SK-N-SH (cell line): ENCODE measurements around the gene DIS3L2. TPM values are rescaled to one million over a fixed set of nuclear protein-coding genes. Genes with fewer than 3 reads are reported as not detected.

Experiments used
- CTCF ChIA-PET: fragments of 300-600, 350-600 bp; formaldehyde crosslinking; extraction: SDS; loops from one replicate; lab custom pipeline; 2021; lab: Yijun Ruan, JAX
- POLR2A ChIA-PET: fragments of 350-600 bp; sonication (Branson Sonifier 250); formaldehyde crosslinking; extraction: SDS; loops from one replicate; lab custom pipeline; 2020; ENCODE audit warnings: antibody characterized with exemption, inconsistent platforms; lab: Yijun Ruan, JAX
- DNase-seq: peaks from one replicate; pipeline ENCODE4 v3.0.0; 2012
- H2AFZ ChIP-seq: fragments of 200-600 bp; sonication (generic); 2 replicates; pipeline ENCODE4 v1.8.1; 2016; ENCODE audit warnings: antibody characterized with exemption, mild to moderate bottlenecking, low read depth
- H3F3A ChIP-seq: fragments of 200-600 bp; sonication (generic); replicated peaks from 2 replicates; pipeline ENCODE3; 2016; ENCODE audit warnings: antibody characterized with exemption, mild to moderate bottlenecking; ENCODE audit not compliant: insufficient read depth
- H3K27ac ChIP-seq, 2 experiments: fragments of 200-500 bp in 1 of 2; fragments of 200-600 bp in 1 of 2; sonication (Bioruptor generic) in 1 of 2; sonication (generic), shearing (Covaris generic) in 1 of 2; 2 replicates each; pipeline versions ENCODE4 v1.5.1 to v1.6.1; 2014 to 2016; ENCODE audit warnings: low read depth in 2 of 2, inconsistent platforms in 1 of 2, low read length in 1 of 2, mild to moderate bottlenecking in 1 of 2, mixed read lengths in 1 of 2
- H3K27me3 ChIP-seq: fragments of 200-600 bp; sonication (generic), shearing (Covaris generic); 2 replicates; pipeline ENCODE4 v1.6.1; 2016; ENCODE audit warnings: mixed run types; ENCODE audit not compliant: insufficient read depth
- H3K36me3 ChIP-seq, 2 experiments: fragments of 200-500 bp in 1 of 2; fragments of 200-600 bp in 1 of 2; sonication (Bioruptor generic) in 1 of 2; sonication (generic) in 1 of 2; replicated peaks in 1 of 2; 2 replicates each; pipeline versions ENCODE3 to v1.5.1; 2014 to 2016; ENCODE audit warnings: low read length in 1 of 2, mild to moderate bottlenecking in 1 of 2; ENCODE audit not compliant: insufficient read depth in 2 of 2, control insufficient read depth in 1 of 2
- H3K4me1 ChIP-seq, 2 experiments: fragments of 200-500 bp in 1 of 2; fragments of 200-600 bp in 1 of 2; sonication (Bioruptor generic) in 1 of 2; sonication (generic), shearing (Covaris generic) in 1 of 2; 2 replicates each; pipeline versions ENCODE4 v1.5.1 to v1.6.1; 2014 to 2016; ENCODE audit warnings: low read depth in 1 of 2, low read length in 1 of 2, mixed run types in 1 of 2; ENCODE audit not compliant: insufficient read depth in 2 of 2, control insufficient read depth in 1 of 2
- H3K4me2 ChIP-seq: fragments of 200-600 bp; sonication (generic), shearing (Covaris generic); 2 replicates; pipeline ENCODE4 v1.6.1; 2017; ENCODE audit warnings: mixed run types
- H3K4me3 ChIP-seq, 2 experiments: fragments of 200-500 bp in 1 of 2; fragments of 200-600 bp in 1 of 2; sonication (Bioruptor generic) in 1 of 2; sonication (generic), shearing (Covaris generic) in 1 of 2; 2 replicates each; pipeline versions ENCODE4 v1.5.1 to v1.8.1; 2014 to 2016; ENCODE audit warnings: low read depth in 2 of 2, inconsistent platforms in 1 of 2, low read length in 1 of 2, mild to moderate bottlenecking in 1 of 2, mixed read lengths in 1 of 2, moderate library complexity in 1 of 2
- H3K79me2 ChIP-seq: fragments of 200-600 bp; sonication (generic); 2 replicates; pipeline ENCODE4 v1.8.1; 2017; ENCODE audit warnings: mild to moderate bottlenecking; ENCODE audit not compliant: insufficient read depth
- H3K9ac ChIP-seq: fragments of 200-600 bp; sonication (generic); 2 replicates; pipeline ENCODE4 v1.6.1; 2017; ENCODE audit warnings: mixed run types
- H3K9me2 ChIP-seq: fragments of 200-600 bp; sonication (generic); 2 replicates; pipeline ENCODE4 v1.6.1; 2017; ENCODE audit warnings: mixed run types
- H3K9me3 ChIP-seq: fragments of 200-600 bp; sonication (generic); 2 replicates; pipeline ENCODE4 v1.6.1; 2017; ENCODE audit warnings: mixed run types, mild to moderate bottlenecking, moderate library complexity
- H4K20me1 ChIP-seq: fragments of 200-600 bp; sonication (generic); 2 replicates; pipeline ENCODE4 v1.6.1; 2017; ENCODE audit warnings: mild to moderate bottlenecking, mixed run types; ENCODE audit not compliant: insufficient read depth
- ELF1 ChIP-seq: IDR thresholded peaks from 2 replicates; pipeline ENCODE4 v1.4.0; 2012
- EP300 ChIP-seq, 2 experiments: IDR thresholded peaks; 2 replicates each; pipeline versions ENCODE4 v1.4.0 to v1.6.1; 2012; ENCODE audit warnings: borderline replicate concordance in 1 of 2, low read depth in 1 of 2, low read length in 1 of 2
- EZH2phosphoT487 ChIP-seq: fragments of 200-600 bp; sonication (generic); IDR thresholded peaks from 2 replicates; pipeline ENCODE4 v1.6.1; 2017; ENCODE audit warnings: low read depth, mixed run types, mild to moderate bottlenecking, antibody characterized with exemption, moderate library complexity, borderline replicate concordance
- FOSL2 ChIP-seq: IDR thresholded peaks from 2 replicates; pipeline ENCODE4 v1.4.0; 2012; ENCODE audit warnings: low read depth, mild to moderate bottlenecking, moderate library complexity, borderline replicate concordance
- FOXM1 ChIP-seq: IDR thresholded peaks from 2 replicates; pipeline ENCODE4 v1.4.0; 2012; ENCODE audit warnings: low read depth, mild to moderate bottlenecking
- GABPA ChIP-seq: IDR thresholded peaks from 2 replicates; pipeline ENCODE4 v1.4.0; 2012; ENCODE audit warnings: low read depth, mild to moderate bottlenecking
- JUND ChIP-seq: IDR thresholded peaks from 2 replicates; pipeline ENCODE4 v1.4.0; 2012
- MEF2A ChIP-seq: IDR thresholded peaks from 2 replicates; pipeline ENCODE4 v1.4.0; 2012; ENCODE audit warnings: low read depth, borderline replicate concordance
- NFIC ChIP-seq: IDR thresholded peaks from 2 replicates; pipeline ENCODE4 v1.4.0; 2012; ENCODE audit warnings: borderline replicate concordance
- NRF1 ChIP-seq: IDR thresholded peaks from 2 replicates; pipeline ENCODE4 v1.6.1; 2012; ENCODE audit warnings: low read depth, mild to moderate bottlenecking, low read length
- POLR2AphosphoS5 ChIP-seq: IDR thresholded peaks from 2 replicates; pipeline ENCODE4 v1.6.1; 2012; ENCODE audit warnings: low read depth, low read length
- RCOR1 ChIP-seq: fragments of 150-350 bp; IDR thresholded peaks from 2 replicates; pipeline ENCODE4 v1.6.1; 2017; ENCODE audit warnings: antibody characterized with exemption, low read length
- SIN3A ChIP-seq: IDR thresholded peaks from 2 replicates; pipeline ENCODE4 v1.6.1; 2012; ENCODE audit warnings: low read depth, mild to moderate bottlenecking, low read length, moderate library complexity, borderline replicate concordance
- SMC3 ChIP-seq: IDR thresholded peaks from 2 replicates; pipeline ENCODE4 v1.6.1; 2012; ENCODE audit warnings: low read depth, low read length, improper control_type of control experiment
- TAF1 ChIP-seq: IDR thresholded peaks from 2 replicates; pipeline ENCODE4 v1.6.1; 2012; ENCODE audit warnings: low read depth, mild to moderate bottlenecking, low read length, moderate library complexity, borderline replicate concordance
- USF2 ChIP-seq: fragments of 150-350 bp; IDR thresholded peaks from 2 replicates; pipeline ENCODE4 v1.6.1; 2017; ENCODE audit warnings: antibody characterized with exemption, low read length, low read depth, borderline replicate concordance
- WGBS: methylation state at CpG from one replicate; pipeline ENCODE4 v1.1.6; 2017; ENCODE audit warnings: low lambda C conversion rate; 5-methylcytosine and 5-hydroxymethylcytosine counted together
- polyA plus RNA-seq, 3 experiments: library from polyadenylated mRNA; depleted of rRNA; stranded (reverse); fragments of >200 nt; gene quantifications; 2 replicates each; pipeline ENCODE4 v1.2.3, GENCODE V29; 2012

Gene DIS3L2
- polyA plus RNA-seq, 1 of the 3 experiments (the other 2 are of a cell fraction): 17.9 TPM

GRCh38 chr2:232237464-232237863 is 276.0 kb downstream of the DIS3L2 start:
- no peak overlapping the region for H3K27ac ChIP-seq
- H3F3A ChIP-seq: no peaks in the 10 kb centered on the region
- peaks cover 0 to 14% of the 10 kb centered on the region in 2 experiments for H3K36me3 ChIP-seq
- H3K9me3 ChIP-seq: no peaks in the 10 kb centered on the region
- 92% methylated on average over 5 of the region's 5 CpGs for WGBS
- TF ChIP-seq EZH2phosphoT487: no peak
- TF ChIP-seq NRF1: no peak
- TF ChIP-seq POLR2AphosphoS5: no peak
- no peak for TF ChIP-seq TAF1
- TF ChIP-seq SIN3A: no peak
- TF ChIP-seq EP300 (IDR thresholded peaks at IDR 0.05; ENCODE audit: borderline replicate concordance in 1 of 2, low read depth in 1 of 2, low read length in 1 of 2): no peak
- no peak overlapping the region for H3K4me3 ChIP-seq
- H3K4me1 ChIP-seq: peaks cover 0 to 3% of the 10 kb centered on the region in 2 experiments; a peak in 1 of 4 replicates
- no peaks in the 10 kb centered on the region for H3K27me3 ChIP-seq
- H4K20me1 ChIP-seq: no peaks in the 10 kb centered on the region
- no peaks in the 10 kb centered on the region for H3K9me2 ChIP-seq
- no peak overlapping the region for H3K4me2 ChIP-seq
- H3K79me2 ChIP-seq: no peaks in the 10 kb centered on the region
- ChIA-PET CTCF (no interaction called here), POLR2A (no interaction called here)
- H2AFZ ChIP-seq: no peak overlapping the region
- no peak for DNase-seq
- no peak overlapping the region for H3K9ac ChIP-seq

GRCh38 chr2:232238108-232238507 is 276.6 kb downstream of the DIS3L2 start:
- Histone ChIP-seq H3K9me3 (no peaks in the 10 kb centered on the region), H3K4me2 (no peak overlapping the region), H3K9me2 (no peaks in the 10 kb centered on the region), H2AFZ (no peak overlapping the region), H3K4me1 (peaks cover 0 to 3% of the 10 kb centered on the region in 2 experiments; a peak in 1 of 4 replicates), H3K4me3 (no peak overlapping the region), H4K20me1 (no peaks in the 10 kb centered on the region), H3K27ac (no peak overlapping the region), H3K27me3 (no peaks in the 10 kb centered on the region), H3F3A (no peaks in the 10 kb centered on the region), H3K79me2 (no peaks in the 10 kb centered on the region), H3K36me3 (peaks cover 0 to 14% of the 10 kb centered on the region in 2 experiments), H3K9ac (no peak overlapping the region)
- POLR2A ChIA-PET: no interaction called here
- TF ChIP-seq TAF1 (no peak), EZH2phosphoT487 (no peak), POLR2AphosphoS5 (no peak), FOXM1 (no peak), FOSL2 (no peak)
- DNase-seq: no peak
- CTCF ChIA-PET: no interaction called here
- 95% methylated on average over 2 of the region's 2 CpGs for WGBS

GRCh38 chr2:232238596-232238995 is 277.1 kb downstream of the DIS3L2 start:
- TF ChIP-seq SMC3: no peak
- TF ChIP-seq USF2: no peak
- no peak for TF ChIP-seq RCOR1
- no peak for TF ChIP-seq ELF1
- no peak for TF ChIP-seq NFIC
- TF ChIP-seq NRF1: no peak
- TF ChIP-seq MEF2A: no peak
- TF ChIP-seq JUND: no peak
- TF ChIP-seq GABPA: no peak
- no peak for TF ChIP-seq FOSL2
- Histone ChIP-seq H3K9ac (no peak overlapping the region), H3K27ac (no peak overlapping the region), H3K27me3 (no peaks in the 10 kb centered on the region), H3K9me3 (no peaks in the 10 kb centered on the region), H3K4me2 (no peak overlapping the region), H3K36me3 (peaks cover 0 to 14% of the 10 kb centered on the region in 2 experiments), H3K4me1 (no peaks in the 10 kb centered on the region; a peak in 1 of 4 replicates), H3K79me2 (no peaks in the 10 kb centered on the region), H3F3A (no peaks in the 10 kb centered on the region), H2AFZ (no peak overlapping the region), H3K4me3 (no peak overlapping the region), H4K20me1 (no peaks in the 10 kb centered on the region), H3K9me2 (no peaks in the 10 kb centered on the region)
- DNase-seq: no peak
- POLR2A ChIA-PET: no interaction called here
- 89% methylated on average over 6 of the region's 6 CpGs for WGBS
- CTCF ChIA-PET: interaction anchor here (0.6 kb wide), 1 partner anchor 261 kb away, joined by 3 read pairs; no protein-coding TSS in a partner anchor
